Fibroblast of lung (primary cell): ENCODE results near the gene ROBO1. TPM values are rescaled to one million over a fixed set of nuclear protein-coding genes. Genes with fewer than 3 reads are reported as not detected.

Experiments
- DNase-seq, 2 donors: peaks; one replicate each; pipeline versions ENCODE4 v3.0.0 to v3.0.0-alpha.2; 2010; ENCODE audit warnings: low read depth in 2 of 2
- H2AFZ ChIP-seq: 2 replicates; pipeline ENCODE4 v1.5.1; 2012; ENCODE audit warnings: low read length, control low read depth, inconsistent platforms
- H3K27ac ChIP-seq: 2 replicates; pipeline ENCODE4 v1.5.1; 2011; ENCODE audit warnings: low read length, control low read depth; ENCODE audit not compliant: insufficient read depth
- H3K27me3 ChIP-seq: 2 replicates; pipeline ENCODE4 v1.5.1; 2011; ENCODE audit warnings: mild to moderate bottlenecking, low read length; ENCODE audit not compliant: control insufficient read depth, insufficient read depth
- H3K36me3 ChIP-seq: 2 replicates; pipeline ENCODE4 v1.5.1; 2011; ENCODE audit warnings: low read length; ENCODE audit not compliant: control insufficient read depth, insufficient read depth
- H3K4me1 ChIP-seq: 2 replicates; pipeline ENCODE4 v1.5.1; 2011; ENCODE audit warnings: low read length; ENCODE audit not compliant: control insufficient read depth, insufficient read depth; ENCODE audit errors: extremely low read depth
- H3K4me2 ChIP-seq: 2 replicates; pipeline ENCODE4 v1.5.1; 2011; ENCODE audit warnings: low read length, control low read depth; ENCODE audit not compliant: insufficient read depth; ENCODE audit errors: extremely low read depth
- H3K4me3 ChIP-seq, 4 experiments: fragments of 200-600 bp in 1 of 4; sonication (generic) in 1 of 4; replicated peaks in 1 of 4; 2 replicates each; pipeline ENCODE4 v1.5.1; 2011 to 2016; ENCODE audit warnings: low read length in 4 of 4, low read depth in 3 of 4, mild to moderate bottlenecking in 3 of 4, control low read depth in 2 of 4, inconsistent platforms in 1 of 4, mixed read lengths in 1 of 4; ENCODE audit not compliant: insufficient read depth in 1 of 4; ENCODE audit errors: control extremely low read depth in 1 of 4
- H3K79me2 ChIP-seq: 2 replicates; pipeline ENCODE4 v1.5.1; 2012; ENCODE audit warnings: mild to moderate bottlenecking, low read length, inconsistent platforms; ENCODE audit not compliant: control insufficient read depth, insufficient read depth
- H3K9ac ChIP-seq: 2 replicates; pipeline ENCODE4 v1.5.1; 2011; ENCODE audit warnings: mild to moderate bottlenecking, low read length, control low read depth; ENCODE audit not compliant: insufficient read depth
- H3K9me3 ChIP-seq: 2 replicates; pipeline ENCODE4 v1.5.1; 2012; ENCODE audit warnings: low read depth, low read length; ENCODE audit not compliant: control insufficient read depth, insufficient read depth
- H4K20me1 ChIP-seq: 2 replicates; pipeline ENCODE4 v1.5.1; 2011; ENCODE audit warnings: low read length; ENCODE audit not compliant: control insufficient read depth, insufficient read depth; ENCODE audit errors: extremely low read depth
- EZH2 ChIP-seq: IDR thresholded peaks from 2 replicates; pipeline ENCODE4 v1.5.1; 2012; ENCODE audit warnings: low read length, control low read depth, mild to moderate bottlenecking; ENCODE audit errors: missing control alignments
- polyA plus RNA-seq, 2 donors: library from polyadenylated mRNA; depleted of rRNA in 1 of 2; stranded (reverse) in 1 of 2; unstranded in 1 of 2; fragments of >200 nt; gene quantifications; 2 replicates each; pipeline ENCODE4 v1.2.1, GENCODE V29; 2011 to 2012; ENCODE audit warnings: missing spikeins in 1 of 2
- total RNA-seq: library from RNA; depleted of rRNA; stranded (reverse); fragments of >200 nt; gene quantifications from 2 replicates; pipeline ENCODE4 v1.2.1, GENCODE V29; 2014
- TF ChIP-seq, protein P1 (sequence below), 2 donors: IDR thresholded peaks in 1 of 2; conservative IDR thresholded peaks in 1 of 2; 1 replicate in 1 of 2; 2 replicates in 1 of 2; pipeline ENCODE4 v1.5.1; 2011 to 2012; ENCODE audit warnings: low read length in 2 of 2, control low read depth in 1 of 2, inconsistent platforms in 1 of 2, low read depth in 1 of 2, mild to moderate bottlenecking in 1 of 2

The ROBO1 gene
- total and polyA plus RNA-seq, 2 donors (not counting 1 experiment from before 2014, with no cell fraction given): 53.8 to 104 TPM

DNA sequence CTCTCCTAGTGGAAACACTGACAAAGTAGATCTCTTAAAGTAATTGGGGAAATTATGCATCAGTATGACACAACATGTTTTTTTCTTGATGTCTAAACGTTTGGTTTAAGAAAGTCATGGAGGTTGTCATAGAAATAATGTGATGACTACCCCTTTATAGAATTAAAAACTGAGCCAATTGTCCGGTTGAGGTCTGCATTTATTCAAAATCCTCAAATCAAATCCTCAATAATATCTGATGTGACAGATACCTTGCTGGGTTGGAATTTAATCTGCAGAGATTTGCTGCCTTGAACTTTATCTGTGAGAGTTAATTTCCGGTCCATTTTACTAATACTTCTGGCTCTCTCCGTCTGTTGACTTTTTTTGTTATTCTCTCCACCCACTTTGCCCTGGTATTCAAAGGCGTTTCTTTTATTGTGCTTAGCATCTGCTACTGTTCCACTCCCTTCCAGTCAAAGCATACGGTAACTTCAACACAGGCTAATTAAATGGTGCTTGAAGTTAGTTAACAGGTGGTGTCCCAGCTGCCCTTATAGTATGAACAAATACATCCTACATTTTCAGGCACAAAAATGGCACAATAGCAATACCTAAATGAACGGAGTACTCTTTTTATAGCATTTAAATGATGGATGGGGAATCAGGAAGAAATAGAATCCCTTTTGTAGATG lies 628.3 kb downstream of the ROBO1 start:
- H3K9ac ChIP-seq: no peak overlapping the region
- no peaks in the 10 kb centered on the region for H3K36me3 ChIP-seq
- H3K9me3 ChIP-seq: no peaks in the 10 kb centered on the region
- no peaks in the 10 kb centered on the region for H3K27me3 ChIP-seq
- DNase-seq: peak in 1 of 2 donors; percentile 68
- no peaks in the 10 kb centered on the region for H3K4me1 ChIP-seq
- H2AFZ ChIP-seq: peak overlapping the region; percentile 13
- H3K27ac ChIP-seq: no peak overlapping the region
- H3K4me3 ChIP-seq: no peak overlapping the region
- H4K20me1 ChIP-seq: no peaks in the 10 kb centered on the region
- TF ChIP-seq, protein P1, sequence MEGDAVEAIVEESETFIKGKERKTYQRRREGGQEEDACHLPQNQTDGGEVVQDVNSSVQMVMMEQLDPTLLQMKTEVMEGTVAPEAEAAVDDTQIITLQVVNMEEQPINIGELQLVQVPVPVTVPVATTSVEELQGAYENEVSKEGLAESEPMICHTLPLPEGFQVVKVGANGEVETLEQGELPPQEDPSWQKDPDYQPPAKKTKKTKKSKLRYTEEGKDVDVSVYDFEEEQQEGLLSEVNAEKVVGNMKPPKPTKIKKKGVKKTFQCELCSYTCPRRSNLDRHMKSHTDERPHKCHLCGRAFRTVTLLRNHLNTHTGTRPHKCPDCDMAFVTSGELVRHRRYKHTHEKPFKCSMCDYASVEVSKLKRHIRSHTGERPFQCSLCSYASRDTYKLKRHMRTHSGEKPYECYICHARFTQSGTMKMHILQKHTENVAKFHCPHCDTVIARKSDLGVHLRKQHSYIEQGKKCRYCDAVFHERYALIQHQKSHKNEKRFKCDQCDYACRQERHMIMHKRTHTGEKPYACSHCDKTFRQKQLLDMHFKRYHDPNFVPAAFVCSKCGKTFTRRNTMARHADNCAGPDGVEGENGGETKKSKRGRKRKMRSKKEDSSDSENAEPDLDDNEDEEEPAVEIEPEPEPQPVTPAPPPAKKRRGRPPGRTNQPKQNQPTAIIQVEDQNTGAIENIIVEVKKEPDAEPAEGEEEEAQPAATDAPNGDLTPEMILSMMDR (conservative IDR thresholded peaks at IDR 0.05 in 1 of 2, IDR thresholded peaks at IDR 0.05 in 1 of 2; ENCODE audit: low read depth in 1 of 2, low read length in 2 of 2): no peak
- no peak for TF ChIP-seq EZH2
- no peaks in the 10 kb centered on the region for H3K79me2 ChIP-seq
- H3K4me2 ChIP-seq: no peak overlapping the region

DNA sequence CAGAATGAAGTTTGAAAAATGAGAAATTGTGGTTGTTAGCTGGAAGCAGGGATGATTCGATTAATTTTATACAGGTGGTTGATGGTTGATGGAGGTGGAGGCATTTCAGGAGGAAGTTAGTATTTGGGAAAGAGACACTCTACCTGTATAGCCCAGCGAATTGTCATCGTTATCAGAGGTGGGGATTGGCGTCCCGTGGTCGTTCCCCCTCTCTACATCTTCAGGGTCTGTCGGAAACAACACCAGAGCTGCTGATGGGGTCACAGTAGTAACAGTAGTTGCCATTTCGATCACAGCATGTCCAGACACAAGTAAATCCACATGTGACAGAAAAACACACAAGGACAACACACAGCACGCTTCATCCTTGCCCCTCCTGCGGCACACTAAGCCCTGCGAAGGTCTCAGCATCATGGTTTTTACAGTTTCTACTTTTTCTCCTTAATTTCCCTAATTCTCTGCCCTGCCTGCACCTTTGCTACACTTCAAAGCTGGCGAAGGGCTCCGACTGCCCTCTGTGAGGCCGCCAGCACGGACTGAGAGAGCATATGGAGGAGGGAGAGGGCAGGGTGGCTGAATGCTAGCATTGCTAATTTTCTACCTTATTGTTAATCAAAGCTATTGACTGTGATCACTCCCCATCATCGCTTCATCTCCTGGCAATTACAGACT lies 642.3 kb downstream of the ROBO1 start:
- Histone ChIP-seq H4K20me1 (no peaks in the 10 kb centered on the region), H3K4me3 (no peak overlapping the region), H3K27ac (no peak overlapping the region), H3K36me3 (no peaks in the 10 kb centered on the region), H3K79me2 (no peaks in the 10 kb centered on the region), H3K9ac (no peak overlapping the region), H3K4me2 (no peak overlapping the region), H3K9me3 (no peaks in the 10 kb centered on the region), H2AFZ (no peak overlapping the region), H3K27me3 (no peaks in the 10 kb centered on the region), H3K4me1 (no peaks in the 10 kb centered on the region)
- TF ChIP-seq, protein P1 (conservative IDR thresholded peaks at IDR 0.05 in 1 of 2, IDR thresholded peaks at IDR 0.05 in 1 of 2; ENCODE audit: low read depth in 1 of 2, low read length in 2 of 2): no peak
- TF ChIP-seq EZH2: no peak
- no peak for DNase-seq

DNA sequence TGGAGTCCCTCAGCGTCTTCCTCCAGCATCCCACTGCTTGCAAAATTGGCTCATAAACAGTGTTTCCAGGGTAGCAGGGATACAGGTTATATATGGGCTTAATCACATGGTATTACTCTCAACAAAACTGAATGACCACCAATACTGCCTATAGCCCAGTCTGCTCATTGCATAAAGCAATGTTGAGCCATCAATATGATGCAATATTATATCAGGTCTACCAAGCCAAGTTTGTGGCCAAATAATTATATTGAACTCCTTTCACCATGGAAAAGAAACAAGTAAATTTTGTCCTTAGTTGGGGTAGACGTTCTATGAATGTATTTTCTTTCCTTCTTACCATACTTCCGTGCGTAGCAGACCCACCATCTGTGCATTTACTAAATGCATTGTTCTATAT lies 652.3 kb downstream of the ROBO1 start:
- Histone ChIP-seq H3K4me2 (no peak overlapping the region), H3K4me3 (no peak overlapping the region), H3K36me3 (no peaks in the 10 kb centered on the region), H3K9ac (no peak overlapping the region), H2AFZ (no peak overlapping the region), H3K4me1 (no peaks in the 10 kb centered on the region), H3K27ac (no peak overlapping the region), H3K79me2 (no peaks in the 10 kb centered on the region), H4K20me1 (no peaks in the 10 kb centered on the region), H3K9me3 (no peaks in the 10 kb centered on the region), H3K27me3 (no peaks in the 10 kb centered on the region)
- TF ChIP-seq, protein P1 (conservative IDR thresholded peaks at IDR 0.05 in 1 of 2, IDR thresholded peaks at IDR 0.05 in 1 of 2; ENCODE audit: low read depth in 1 of 2, low read length in 2 of 2): no peak
- no peak for TF ChIP-seq EZH2
- DNase-seq: peak in 1 of 2 donors; percentile 1
